ENCODE results near the gene HCAR2.
A peak's percentile ranks its signal among the peaks of the same experiment; 100 is the strongest.
"Not testable (repeated sequence)": the region's sequence is repeated elsewhere in the genome, so short reads cannot be mapped to it uniquely, and the experiment has no call there.

HCAR2 gene

DNA sequence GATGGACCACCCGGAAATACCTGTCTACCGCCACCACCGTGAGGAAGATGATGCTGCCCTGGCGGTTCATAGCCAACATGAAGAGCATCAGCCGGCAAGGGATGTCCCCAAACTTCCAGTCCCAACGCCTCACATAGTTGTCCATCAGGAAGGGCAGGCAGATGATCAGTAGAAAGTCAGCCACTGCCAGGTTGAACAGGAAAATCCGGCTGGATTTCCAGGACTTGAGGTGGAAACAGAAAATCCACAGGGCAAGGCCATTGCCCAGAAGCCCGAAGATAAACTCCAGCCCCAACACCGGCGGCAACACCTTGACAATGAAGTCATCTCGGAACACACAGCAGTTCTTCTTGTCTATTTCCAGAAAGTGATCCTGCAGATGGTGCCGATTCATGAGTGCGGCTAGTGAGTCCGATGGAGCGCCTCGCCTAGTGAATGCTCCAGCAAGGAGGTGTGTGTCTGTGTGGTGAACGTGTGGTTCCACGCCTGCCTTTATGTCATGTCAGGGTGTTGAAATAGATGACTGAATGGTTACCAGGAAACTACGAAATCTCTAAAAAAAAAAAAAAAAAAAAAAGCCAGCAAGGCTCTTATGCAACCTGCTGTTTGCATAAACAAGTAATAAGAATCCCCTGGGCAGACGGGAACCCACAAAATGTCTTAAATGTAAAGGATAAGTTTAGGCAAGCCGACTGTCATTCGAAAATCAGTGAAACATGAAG, at the start of gene HCAR2:
Gene HCAR2 (minus strand): TSS at position 468 of the 722 bp plus-strand sequence. CDS start 74 bp downstream, at position 394.
- not testable (repeated sequence) for DNase-seq

DNA sequence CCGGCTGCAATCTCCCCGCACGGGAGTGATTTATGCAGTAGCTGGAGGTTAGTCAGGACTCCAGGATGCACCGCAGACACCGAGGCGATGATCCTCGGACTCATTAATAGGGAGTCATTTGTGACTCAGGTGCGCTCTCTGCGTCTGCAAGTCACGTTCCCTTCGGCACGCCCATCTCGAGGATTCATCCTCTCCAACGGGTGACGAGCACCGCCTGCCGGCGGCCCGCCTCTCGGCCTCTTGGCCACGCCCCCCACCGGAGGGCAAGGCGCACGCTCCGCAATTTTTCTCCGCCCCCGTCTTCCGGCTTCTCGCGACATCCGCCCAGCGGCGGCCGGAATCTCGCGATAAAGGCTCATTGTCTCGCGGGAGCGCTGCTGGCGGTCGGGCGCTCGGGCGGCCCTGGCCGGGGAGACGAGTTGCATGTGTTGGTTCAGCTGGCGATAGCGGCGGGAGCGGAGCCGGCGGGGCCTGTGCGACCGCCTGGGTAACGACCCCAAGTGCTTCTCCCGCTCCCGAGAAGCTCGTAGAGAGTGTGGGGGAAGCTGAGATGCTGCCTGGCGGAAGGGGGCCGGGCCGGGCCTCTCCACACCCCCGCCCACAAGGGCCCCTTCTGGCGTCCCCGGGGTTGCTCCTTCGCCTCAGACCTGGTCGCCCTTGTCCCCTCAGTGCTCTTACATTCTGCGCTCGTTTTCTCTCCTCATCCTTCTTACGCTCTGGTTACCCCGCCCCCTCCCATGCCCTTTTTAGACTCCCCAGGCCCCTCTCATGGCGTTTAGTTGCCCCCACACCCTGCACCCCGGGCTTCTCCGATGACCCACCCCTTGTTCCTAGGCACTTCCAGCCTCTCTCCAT, 49.5 kb upstream of the HCAR2 start, which contains the start of gene DENR:
Gene DENR (plus strand): TSS at position 361 of the 855 bp plus-strand sequence. CDS start 878 bp downstream, outside the sequence.
- peak; percentile 94 for DNase-seq

GRCh38 chr12:122750781-122751515, 47.8 kb upstream of the HCAR2 start:
- not testable (repeated sequence) for DNase-seq

- peak; percentile 80 for DNase-seq
Measured at GRCh38 chr12:122749569-122750332, 46.6 kb upstream of the HCAR2 start.

GRCh38 chr12:122747224-122748135, 44.3 kb upstream of the HCAR2 start:
- no peak for DNase-seq

DNA sequence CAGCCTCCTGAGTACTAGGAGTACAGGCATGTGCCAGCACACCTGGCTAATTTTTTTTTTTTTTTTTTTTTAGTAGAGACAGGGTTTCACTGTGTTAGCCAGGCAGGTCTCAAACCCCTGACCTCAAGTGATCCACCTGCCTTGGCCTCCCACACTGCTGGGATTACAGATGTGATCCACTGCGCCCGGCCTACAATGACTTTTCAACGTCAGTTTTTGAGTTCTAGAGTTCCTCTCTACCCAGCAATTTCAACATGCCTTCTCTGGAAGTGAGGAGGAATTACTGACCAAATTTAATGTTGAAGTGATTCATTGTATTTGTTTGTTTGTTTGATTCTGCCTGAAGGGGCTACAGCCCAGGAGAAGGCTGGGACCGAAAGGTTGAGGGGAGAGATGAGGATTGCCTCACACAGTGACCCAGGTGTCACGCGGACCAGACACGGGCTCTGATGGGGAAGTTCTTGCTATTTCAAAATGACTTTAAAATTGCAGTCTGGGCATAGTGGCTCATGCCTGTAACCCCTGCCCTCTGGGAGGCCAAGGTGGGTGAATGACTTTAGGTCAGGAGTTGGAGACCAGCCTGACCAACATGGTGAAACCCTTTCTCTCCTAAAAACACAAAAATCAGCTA, 40.9 kb upstream of the HCAR2 start:
- no peak for DNase-seq

GRCh38 chr12:122740351-122740750, 37.2 kb upstream of the HCAR2 start:
- no peak for DNase-seq

DNA sequence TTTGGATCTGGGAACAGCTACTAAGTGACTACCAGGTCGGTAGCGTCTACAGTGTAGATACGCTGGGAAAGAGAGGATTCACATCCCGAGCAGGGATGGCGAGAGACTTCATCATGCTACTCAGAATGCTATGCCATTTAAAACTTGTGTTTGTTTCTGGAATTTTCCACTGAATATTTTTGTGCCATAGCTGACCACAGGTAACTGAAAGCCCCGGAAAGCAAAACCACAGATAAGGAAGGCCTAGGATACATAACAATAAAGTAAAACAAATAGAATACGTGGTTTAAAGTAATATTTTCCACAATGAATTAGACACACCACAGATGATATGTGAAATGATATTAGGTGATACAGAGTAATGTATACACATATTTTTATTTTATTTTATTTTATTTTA, 35.4 kb upstream of the HCAR2 start:
- DNase-seq = no peak

GRCh38 chr12:122732611-122733010, 29.5 kb upstream of the HCAR2 start:
- DNase-seq = no peak

- DNase-seq = no peak
Measured at GRCh38 chr12:122732170-122732569, 29.0 kb upstream of the HCAR2 start.

GRCh38 chr12:122730215-122731014, 27.3 kb upstream of the HCAR2 start, which contains the start of gene HCAR1:
TSS of gene HCAR1 (minus strand) at chr12:122730844. CDS start at chr12:122730339, 505 bp downstream.
- DNase-seq = peak; percentile 59

GRCh38 chr12:122729583-122730214, 26.5 kb upstream of the HCAR2 start:
- DNase-seq = no peak

DNA sequence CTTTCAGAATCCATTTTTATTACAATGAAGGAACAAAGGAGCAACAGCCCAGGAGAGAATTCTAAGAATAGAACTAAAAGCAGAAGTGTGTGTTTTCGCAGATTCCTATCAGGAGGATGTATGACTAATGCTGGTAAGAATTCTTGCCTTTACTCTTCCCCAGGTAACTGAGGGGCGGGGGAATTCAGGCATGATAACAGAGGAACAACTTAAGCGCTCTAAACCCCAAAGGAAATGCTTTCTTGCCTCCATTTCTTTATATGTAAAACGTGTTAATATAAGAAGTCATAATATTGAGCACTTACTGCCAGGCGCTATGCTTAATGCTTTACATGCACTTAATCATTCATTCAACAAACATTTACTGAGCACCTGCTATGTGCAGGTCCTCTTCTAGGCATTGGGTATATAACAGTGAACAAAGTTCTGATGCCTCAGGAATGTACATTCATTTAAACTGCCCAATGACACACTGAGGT, 23.0 kb upstream of the HCAR2 start:
- DNase-seq = no peak

- DNase-seq = no peak
Measured at GRCh38 chr12:122725452-122726079, 22.4 kb upstream of the HCAR2 start.

- DNase-seq = no peak
Measured at GRCh38 chr12:122724641-122725243, 21.6 kb upstream of the HCAR2 start.

- DNase-seq = no peak
Measured at GRCh38 chr12:122722387-122722786, 19.2 kb upstream of the HCAR2 start.

DNA sequence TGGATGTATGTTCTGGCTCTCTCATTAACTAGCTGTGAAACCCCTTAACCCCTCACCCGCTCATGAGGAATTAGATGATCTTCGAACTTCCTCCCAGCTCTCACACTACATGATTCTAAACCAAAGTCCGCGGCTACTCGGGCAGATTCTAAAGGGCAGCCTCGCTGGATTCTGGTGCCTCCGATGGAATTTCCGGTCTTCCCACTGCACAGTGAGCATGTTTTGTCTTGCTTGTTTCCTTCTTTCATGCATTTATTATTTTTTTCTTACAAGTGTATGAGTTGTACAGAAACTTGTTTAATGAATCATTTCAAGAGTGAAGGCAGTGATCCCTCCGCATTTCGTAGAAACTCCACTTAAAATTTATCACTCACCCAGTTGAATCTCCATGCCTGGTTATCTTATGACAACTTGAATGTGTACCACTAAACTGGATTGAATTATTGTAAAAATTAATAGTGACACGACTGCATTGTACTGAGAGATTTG, 17.9 kb upstream of the HCAR2 start:
- DNase-seq = no peak

DNA sequence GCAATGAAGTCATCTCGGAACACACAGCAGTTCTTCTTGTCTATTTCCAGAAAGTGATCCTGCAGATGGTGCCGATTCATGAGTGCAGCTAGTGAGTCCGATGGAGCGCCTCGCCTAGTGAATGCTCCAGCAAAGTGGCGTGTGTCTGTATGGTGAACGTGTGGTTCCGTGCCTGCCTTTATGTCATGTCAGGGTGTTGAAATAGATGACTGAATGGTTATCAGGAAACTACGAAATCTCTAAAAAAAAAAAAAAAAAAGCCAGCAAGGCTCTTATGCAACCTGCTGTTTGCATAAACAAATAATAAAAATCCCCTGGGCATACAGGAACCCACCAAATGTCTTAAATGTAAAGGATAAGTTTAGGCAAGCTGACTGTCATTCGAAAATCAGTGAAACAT, 13.5 kb upstream of the HCAR2 start, which contains the start of gene HCAR3:
Gene HCAR3 (minus strand): TSS at position 154 of the 400 bp plus-strand sequence. CDS start 74 bp downstream, at position 80.
- DNase-seq = not testable (repeated sequence)
